ENCODE measurements around the gene PPP1CA. TPM values are rescaled to one million over a fixed set of nuclear protein-coding genes. Genes with fewer than 3 reads are reported as not detected.

PPP1CA gene
- total and polyA plus RNA-seq, 8 donors = 108 to 173 (median 140) TPM

GRCh38 chr11:67419325-67420049 lies 17.8 kb upstream of the PPP1CA start:
- Histone ChIP-seq H3K4me1 (peaks cover 16 to 56% of the 10 kb centered on the region in 2 donors), H3K9me3 (no peaks in the 10 kb centered on the region), H3K27ac (no peak overlapping the region), H3K27me3 (peaks cover 0 to 31% of the 10 kb centered on the region in 2 donors), H3K36me3 (no peaks in the 10 kb centered on the region), H3K4me3 (no peak overlapping the region)
- ATAC-seq (no peak), DNase-seq (no peak)
- TF ChIP-seq CTCF (IDR thresholded peaks at IDR 0.05) = no peak
- intact Hi-C loops (cut with DNase I) = no loop called here

GRCh38 chr11:67418476-67419281 lies 17.0 kb upstream of the PPP1CA start:
- no peaks in the 10 kb centered on the region for H3K9me3 ChIP-seq
- no peaks in the 10 kb centered on the region for H3K36me3 ChIP-seq
- H3K27me3 ChIP-seq = peaks cover 0 to 37% of the 10 kb centered on the region in 2 donors
- no peak for TF ChIP-seq CTCF (IDR thresholded peaks at IDR 0.05)
- H3K4me1 ChIP-seq = peaks cover 16 to 56% of the 10 kb centered on the region in 2 donors
- ATAC-seq (no peak), DNase-seq (peak in 1 of 4 donors; percentile 83)
- H3K27ac ChIP-seq = no peak overlapping the region
- intact Hi-C loops (cut with DNase I) = no loop called here
- H3K4me3 ChIP-seq = no peak overlapping the region

GRCh38 chr11:67417425-67417824 lies 15.8 kb upstream of the PPP1CA start:
- peak overlapping the region in 1 of 2 donors; percentile 8 for H3K27ac ChIP-seq

GRCh38 chr11:67416416-67417335 lies 15.0 kb upstream of the PPP1CA start:
- peak overlapping the region in 1 of 2 donors; percentile 8 for H3K27ac ChIP-seq

More at GRCh38 chr11:67417425-67417824, 15.8 kb upstream of the PPP1CA start:
- no peak overlapping the region for H3K4me3 ChIP-seq
- intact Hi-C loops (cut with DNase I) = no loop called here
- DNase-seq (no peak), ATAC-seq (no peak)
- H3K4me1 ChIP-seq = peaks cover 16 to 56% of the 10 kb centered on the region in 2 donors
- no peaks in the 10 kb centered on the region for H3K9me3 ChIP-seq
- TF ChIP-seq CTCF (IDR thresholded peaks at IDR 0.05) = no peak
- no peaks in the 10 kb centered on the region for H3K36me3 ChIP-seq
- peaks cover 0 to 37% of the 10 kb centered on the region in 2 donors for H3K27me3 ChIP-seq

More at GRCh38 chr11:67416416-67417335, 15.0 kb upstream of the PPP1CA start:
- intact Hi-C loops (cut with DNase I) = no loop called here
- peaks cover 0 to 37% of the 10 kb centered on the region in 2 donors for H3K27me3 ChIP-seq
- no peak for ATAC-seq
- no peaks in the 10 kb centered on the region for H3K36me3 ChIP-seq
- peaks cover 16 to 56% of the 10 kb centered on the region in 2 donors for H3K4me1 ChIP-seq
- no peak for TF ChIP-seq CTCF (IDR thresholded peaks at IDR 0.05)
- DNase-seq = peak in 1 of 4 donors; percentile 68
- H3K9me3 ChIP-seq = no peaks in the 10 kb centered on the region
- no peak overlapping the region for H3K4me3 ChIP-seq

Data from left lung (tissue), 10 donors.